ENCODE measurements around the gene TST. TPM values are rescaled to one million over a fixed set of nuclear protein-coding genes. Genes with fewer than 3 reads are reported as not detected.

Gene TST
- total and polyA plus RNA-seq, 2 of the 8 experiments (the other 6 are each of a cell fraction or from before 2014, with no cell fraction given), result 22.6 to 61.6 TPM

GRCh38 chr22:36991206-36991605 lies 28.0 kb downstream of the TST start (continued):
- TF ChIP-seq CHD7 (IDR thresholded peaks at IDR 0.05; ENCODE audit: insufficient replicate concordance, low read length), result no peak
- no peak for TF ChIP-seq POLR2AphosphoS5 (IDR thresholded peaks at IDR 0.05; ENCODE audit: low read depth, low read length)
- TF ChIP-seq ASH2L (IDR thresholded peaks at IDR 0.05; ENCODE audit: low read length), result no peak
- no peak for TF ChIP-seq CHD2 (IDR thresholded peaks at IDR 0.05; ENCODE audit: low read length)

Data from H1 (cell line).